Endometrial microvascular endothelial cells (primary cell): Measurements from ENCODE around the gene HTR1E. TPM values are rescaled to one million over a fixed set of nuclear protein-coding genes. Genes with fewer than 3 reads are reported as not detected.
"Not testable (repeated sequence)": the region's sequence is repeated elsewhere in the genome, so short reads cannot be mapped to it uniquely, and the experiment has no call there.

ENCODE experiments used
- in situ Hi-C: cut with HindIII; loops from 2 replicates; pipeline ENCODE4 v1.10.0; 2017; ENCODE audit warnings: low sequenced_read_pairs, low pct_unique_long_range_greater_than_20kb; ENCODE audit errors: inconsistent ontology term
- total RNA-seq: library from RNA; depleted of rRNA; stranded (reverse); fragments of >200 nt; gene quantifications from one replicate; pipeline ENCODE4 v1.2.3, GENCODE V29; 2015; ENCODE audit errors: inconsistent ontology term

HTR1E gene
- total RNA-seq, 1 donor from 2014 or later: not detected

GRCh38 chr6:86966271-86966670 is 28.9 kb downstream of the HTR1E start:
- in situ Hi-C loops: no loop called here

GRCh38 chr6:86969573-86969972 is 32.2 kb downstream of the HTR1E start:
- in situ Hi-C loops: no loop called here

GRCh38 chr6:86973088-86973487 is 35.8 kb downstream of the HTR1E start:
- in situ Hi-C loops: no loop called here

- in situ Hi-C loops: no loop called here
Measured at GRCh38 chr6:86978251-86978650, 40.9 kb downstream of the HTR1E start.

GRCh38 chr6:87001494-87001893 is 64.2 kb downstream of the HTR1E start:
- in situ Hi-C loops: no loop called here

- in situ Hi-C loops: not testable (repeated sequence)
Measured at GRCh38 chr6:87002391-87002790, 65.1 kb downstream of the HTR1E start.

- in situ Hi-C loops: not testable (repeated sequence)
Measured at GRCh38 chr6:87006541-87006940, 69.2 kb downstream of the HTR1E start.

GRCh38 chr6:87009581-87009980 is 72.3 kb downstream of the HTR1E start:
- in situ Hi-C loops: not testable (repeated sequence)

- in situ Hi-C loops: no loop called here
Measured at GRCh38 chr6:87012035-87012434, 74.7 kb downstream of the HTR1E start.

- in situ Hi-C loops: no loop called here
Measured at GRCh38 chr6:87012743-87013142, 75.4 kb downstream of the HTR1E start.

GRCh38 chr6:87016772-87017171 is 79.4 kb downstream of the HTR1E start:
- in situ Hi-C loops: no loop called here

GRCh38 chr6:87027021-87027420 is 89.7 kb downstream of the HTR1E start:
- in situ Hi-C loops: no loop called here

GRCh38 chr6:87029711-87030314 is 92.5 kb downstream of the HTR1E start:
- in situ Hi-C loops: no loop called here

GRCh38 chr6:87040729-87041128 is 103.4 kb downstream of the HTR1E start:
- in situ Hi-C loops: no loop called here

- in situ Hi-C loops: no loop called here
Measured at GRCh38 chr6:87045521-87046075, 108.3 kb downstream of the HTR1E start.

GRCh38 chr6:87049779-87050178 is 112.5 kb downstream of the HTR1E start:
- in situ Hi-C loops: no loop called here

GRCh38 chr6:87053312-87053711 is 116.0 kb downstream of the HTR1E start:
- in situ Hi-C loops: no loop called here

- in situ Hi-C loops: no loop called here
Measured at GRCh38 chr6:87054143-87054833, 117.0 kb downstream of the HTR1E start.

GRCh38 chr6:87059943-87060342 is 122.6 kb downstream of the HTR1E start:
- in situ Hi-C loops: no loop called here

- in situ Hi-C loops: no loop called here
Measured at GRCh38 chr6:87065117-87065516, 127.8 kb downstream of the HTR1E start.
